ENCODE data around the gene ILK.

Gene ILK

GRCh38 chr11:6640036-6640984 is 36.7 kb downstream of the ILK start:
- Histone ChIP-seq H3K79me2 (ENCODE audit: insufficient read depth, low read length) (no peaks in the 10 kb centered on the region), H4K20me1 (ENCODE audit: low read depth, low read length) (no peaks in the 10 kb centered on the region), H3K27me3 (ENCODE audit: low read length) (no peaks in the 10 kb centered on the region), H3K4me2 (ENCODE audit: low read depth, low read length, poor library complexity, severe bottlenecking) (no peak overlapping the region), H3K9me2 (replicated peaks; ENCODE audit: insufficient read depth, low read length) (no peaks in the 10 kb centered on the region), H3K9me3 (ENCODE audit: insufficient read depth, low read length) (no peaks in the 10 kb centered on the region), H3K27ac (ENCODE audit: low read depth, low read length) (no peak overlapping the region), H3K9ac (ENCODE audit: low read length) (no peak overlapping the region), H2AFZ (ENCODE audit: low read depth, low read length, severe bottlenecking) (no peak overlapping the region), H3K36me3 (ENCODE audit: low read length) (no peaks in the 10 kb centered on the region), H3K4me3 (ENCODE audit: insufficient read depth, low read length, poor library complexity, severe bottlenecking) (no peak overlapping the region), H3F3A (ENCODE audit: insufficient read depth) (no peaks in the 10 kb centered on the region)
- no peak for TF ChIP-seq EZH2phosphoT487 (conservative IDR thresholded peaks at IDR 0.05; ENCODE audit: low read length)
- TF ChIP-seq CTCF (IDR thresholded peaks at IDR 0.05; ENCODE audit: insufficient read depth, low read length, poor library complexity, severe bottlenecking) = no peak

GRCh38 chr11:6640985-6641701 is 37.6 kb downstream of the ILK start:
- no peak overlapping the region for H3K4me2 ChIP-seq (ENCODE audit: low read depth, low read length, poor library complexity, severe bottlenecking)
- no peaks in the 10 kb centered on the region for H4K20me1 ChIP-seq (ENCODE audit: low read depth, low read length)
- H3K9me2 ChIP-seq (replicated peaks; ENCODE audit: insufficient read depth, low read length) = no peaks in the 10 kb centered on the region
- TF ChIP-seq EZH2phosphoT487 (conservative IDR thresholded peaks at IDR 0.05; ENCODE audit: low read length) (no peak), CTCF (IDR thresholded peaks at IDR 0.05; ENCODE audit: insufficient read depth, low read length, poor library complexity, severe bottlenecking) (no peak)
- no peaks in the 10 kb centered on the region for H3K9me3 ChIP-seq (ENCODE audit: insufficient read depth, low read length)
- H3K36me3 ChIP-seq (ENCODE audit: low read length) = no peaks in the 10 kb centered on the region
- H3F3A ChIP-seq (ENCODE audit: insufficient read depth) = no peaks in the 10 kb centered on the region
- H2AFZ ChIP-seq (ENCODE audit: low read depth, low read length, severe bottlenecking) = no peak overlapping the region
- no peak overlapping the region for H3K27ac ChIP-seq (ENCODE audit: low read depth, low read length)
- H3K9ac ChIP-seq (ENCODE audit: low read length) = no peak overlapping the region
- H3K79me2 ChIP-seq (ENCODE audit: insufficient read depth, low read length) = no peaks in the 10 kb centered on the region
- H3K27me3 ChIP-seq (ENCODE audit: low read length) = no peaks in the 10 kb centered on the region
- no peak overlapping the region for H3K4me3 ChIP-seq (ENCODE audit: insufficient read depth, low read length, poor library complexity, severe bottlenecking)

- Histone ChIP-seq H3K27me3 (ENCODE audit: low read length) (no peaks in the 10 kb centered on the region), H3K9ac (ENCODE audit: low read length) (no peak overlapping the region), H3K27ac (ENCODE audit: low read depth, low read length) (no peak overlapping the region), H3F3A (ENCODE audit: insufficient read depth) (no peaks in the 10 kb centered on the region), H3K9me2 (replicated peaks; ENCODE audit: insufficient read depth, low read length) (no peaks in the 10 kb centered on the region), H3K4me3 (ENCODE audit: insufficient read depth, low read length, poor library complexity, severe bottlenecking) (no peak overlapping the region), H3K36me3 (ENCODE audit: low read length) (no peaks in the 10 kb centered on the region), H2AFZ (ENCODE audit: low read depth, low read length, severe bottlenecking) (no peak overlapping the region), H3K79me2 (ENCODE audit: insufficient read depth, low read length) (no peaks in the 10 kb centered on the region), H3K9me3 (ENCODE audit: insufficient read depth, low read length) (no peaks in the 10 kb centered on the region), H3K4me2 (ENCODE audit: low read depth, low read length, poor library complexity, severe bottlenecking) (no peak overlapping the region), H4K20me1 (ENCODE audit: low read depth, low read length) (no peaks in the 10 kb centered on the region)
- TF ChIP-seq EZH2phosphoT487 (conservative IDR thresholded peaks at IDR 0.05; ENCODE audit: low read length) (no peak), CTCF (IDR thresholded peaks at IDR 0.05; ENCODE audit: insufficient read depth, low read length, poor library complexity, severe bottlenecking) (no peak)
Measured at GRCh38 chr11:6642957-6643356, 39.4 kb downstream of the ILK start.
